ENCODE results near the gene RAPGEF4.
A peak's percentile ranks its signal among the peaks of the same experiment; 100 is the strongest.
"Not testable (repeated sequence)": the region's sequence is repeated elsewhere in the genome, so short reads cannot be mapped to it uniquely, and the experiment has no call there.

Gene RAPGEF4

GRCh38 chr2:173021939-173022371, 286.3 kb downstream of the RAPGEF4 start:
- Mint-ChIP-seq H3K27me3 (ENCODE audit: low read depth) (peaks cover 6% of the 10 kb centered on the region), H3K9me3 (no peaks in the 10 kb centered on the region), H3K4me1 (ENCODE audit: low read depth) (no peaks in the 10 kb centered on the region), H3K27ac (no peak overlapping the region), H3K4me3 (no peak overlapping the region), H3K36me3 (ENCODE audit: low read depth) (no peaks in the 10 kb centered on the region)
- DNase-seq (ENCODE audit: low spot score): no peak

GRCh38 chr2:173023718-173024117, 288.1 kb downstream of the RAPGEF4 start:
- no peak overlapping the region for H3K27ac Mint-ChIP-seq
- H3K27me3 Mint-ChIP-seq (ENCODE audit: low read depth): peaks cover 10% of the 10 kb centered on the region
- H3K4me3 Mint-ChIP-seq: no peak overlapping the region
- DNase-seq (ENCODE audit: low spot score): no peak
- H3K9me3 Mint-ChIP-seq: no peaks in the 10 kb centered on the region
- H3K4me1 Mint-ChIP-seq (ENCODE audit: low read depth): peaks cover 3% of the 10 kb centered on the region
- H3K36me3 Mint-ChIP-seq (ENCODE audit: low read depth): no peaks in the 10 kb centered on the region

- Mint-ChIP-seq H3K9me3 (no peaks in the 10 kb centered on the region), H3K4me3 (no peak overlapping the region), H3K27ac (no peak overlapping the region), H3K36me3 (ENCODE audit: low read depth) (no peaks in the 10 kb centered on the region), H3K4me1 (ENCODE audit: low read depth) (peaks cover 3% of the 10 kb centered on the region), H3K27me3 (ENCODE audit: low read depth) (peaks cover 7% of the 10 kb centered on the region)
- DNase-seq (ENCODE audit: low spot score): no peak
Measured at GRCh38 chr2:173026479-173026878, 290.8 kb downstream of the RAPGEF4 start.

DNA sequence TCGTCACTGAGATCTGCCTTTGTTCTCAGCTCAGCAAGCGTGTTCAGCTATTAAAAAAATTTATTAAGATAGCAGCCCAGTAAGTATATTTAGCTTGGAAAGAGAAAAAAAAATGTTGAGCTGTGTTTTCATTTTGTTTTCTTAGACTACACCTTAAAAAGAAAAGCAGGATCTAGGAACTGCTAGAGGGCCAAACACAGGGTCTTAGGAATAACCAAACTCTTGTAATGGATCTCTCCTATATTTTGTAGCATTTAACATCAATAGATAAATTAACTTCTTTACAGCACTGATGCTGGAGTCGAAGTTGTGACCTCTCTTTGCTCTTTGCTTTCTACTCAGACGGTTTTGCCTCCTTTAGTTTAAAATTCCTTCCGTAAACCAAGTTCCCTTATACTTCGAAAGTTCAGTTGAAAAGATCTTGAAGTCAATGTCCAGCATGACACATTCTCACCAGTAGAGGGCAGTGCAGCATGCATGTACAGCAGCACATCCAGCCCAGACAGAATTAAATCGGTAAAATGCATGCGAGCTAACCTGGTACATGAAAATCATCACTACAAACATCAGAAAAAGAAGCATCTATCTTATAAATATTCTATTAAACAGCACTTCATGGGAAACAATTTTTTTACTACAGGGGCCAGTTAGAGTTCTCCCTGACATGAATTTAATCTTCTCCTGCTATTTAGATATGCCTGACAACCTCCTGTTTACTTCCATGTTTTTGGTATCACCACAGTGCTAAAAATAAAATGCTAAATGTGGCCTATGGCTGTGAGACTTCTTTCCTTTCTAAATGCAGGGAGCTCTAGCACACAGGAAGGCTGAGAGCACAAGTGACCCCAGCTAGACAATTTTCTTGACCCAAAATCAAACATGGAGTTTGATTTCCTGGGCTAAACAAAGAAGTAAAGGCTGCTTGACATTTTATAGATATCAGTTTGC, 291.8 kb downstream of the RAPGEF4 start:
- H3K27ac Mint-ChIP-seq: no peak overlapping the region
- no peak overlapping the region for H3K4me3 Mint-ChIP-seq
- DNase-seq (ENCODE audit: low spot score): peak; percentile 65
- H3K36me3 Mint-ChIP-seq (ENCODE audit: low read depth): no peaks in the 10 kb centered on the region
- H3K4me1 Mint-ChIP-seq (ENCODE audit: low read depth): peaks cover 3% of the 10 kb centered on the region
- no peaks in the 10 kb centered on the region for H3K9me3 Mint-ChIP-seq
- peaks cover 8% of the 10 kb centered on the region for H3K27me3 Mint-ChIP-seq (ENCODE audit: low read depth)

GRCh38 chr2:173028141-173028540, 292.5 kb downstream of the RAPGEF4 start:
- no peaks in the 10 kb centered on the region for H3K36me3 Mint-ChIP-seq (ENCODE audit: low read depth)
- H3K4me1 Mint-ChIP-seq (ENCODE audit: low read depth): peaks cover 3% of the 10 kb centered on the region
- H3K4me3 Mint-ChIP-seq: no peak overlapping the region
- no peak overlapping the region for H3K27ac Mint-ChIP-seq
- H3K9me3 Mint-ChIP-seq: no peaks in the 10 kb centered on the region
- no peak for DNase-seq (ENCODE audit: low spot score)
- peaks cover 8% of the 10 kb centered on the region for H3K27me3 Mint-ChIP-seq (ENCODE audit: low read depth)

- H3K27ac Mint-ChIP-seq: no peak overlapping the region
- DNase-seq (ENCODE audit: low spot score): no peak
- no peak overlapping the region for H3K4me3 Mint-ChIP-seq
- no peaks in the 10 kb centered on the region for H3K9me3 Mint-ChIP-seq
- no peaks in the 10 kb centered on the region for H3K36me3 Mint-ChIP-seq (ENCODE audit: low read depth)
- peaks cover 8% of the 10 kb centered on the region for H3K27me3 Mint-ChIP-seq (ENCODE audit: low read depth)
- peaks cover 3% of the 10 kb centered on the region for H3K4me1 Mint-ChIP-seq (ENCODE audit: low read depth)
Measured at GRCh38 chr2:173028671-173029070, 293.0 kb downstream of the RAPGEF4 start.

DNA sequence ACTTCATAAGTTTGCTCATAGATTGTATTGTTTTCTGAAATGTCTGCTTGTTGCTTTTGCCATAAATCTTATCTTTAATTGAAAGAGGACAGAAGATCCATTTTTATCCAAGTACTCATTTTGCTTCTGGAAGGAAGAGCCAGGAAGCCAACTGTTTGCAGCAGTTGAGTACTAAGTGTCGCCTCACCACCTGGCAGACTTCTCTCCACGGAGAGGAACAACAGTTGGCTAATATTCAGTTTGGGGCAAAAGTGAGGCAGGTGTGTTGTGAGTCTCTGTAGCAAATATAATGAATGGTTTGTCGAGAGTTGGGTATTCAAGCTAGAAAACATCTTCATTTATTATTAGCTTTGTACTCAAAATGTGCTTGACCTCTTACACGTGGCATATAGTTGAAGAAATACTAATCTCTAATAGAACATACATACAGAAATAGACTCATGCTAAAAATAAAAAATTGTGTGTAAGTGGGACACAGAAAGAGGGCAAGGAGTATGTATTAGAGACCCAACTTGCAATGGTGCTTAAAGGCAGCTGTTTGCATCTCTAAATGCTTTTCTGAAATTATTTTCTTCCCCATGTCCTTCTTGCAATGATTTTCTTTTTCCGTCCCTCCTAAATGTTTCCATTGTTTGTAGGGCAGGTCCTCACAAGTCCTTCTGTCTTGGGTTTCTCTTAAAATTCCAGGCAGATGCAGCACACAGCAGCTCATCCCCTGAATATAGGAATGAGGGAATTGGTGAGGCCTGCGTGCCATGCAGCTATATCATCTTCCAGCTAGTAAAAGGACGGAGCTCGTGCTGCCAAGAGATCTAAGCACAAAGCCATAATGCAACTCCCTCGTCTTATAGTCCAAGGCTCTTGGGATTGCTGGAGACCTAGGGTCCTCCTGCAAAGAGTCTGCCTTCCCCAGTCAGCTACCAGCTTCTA, 295.2 kb downstream of the RAPGEF4 start:
- no peak overlapping the region for H3K27ac Mint-ChIP-seq

DNA sequence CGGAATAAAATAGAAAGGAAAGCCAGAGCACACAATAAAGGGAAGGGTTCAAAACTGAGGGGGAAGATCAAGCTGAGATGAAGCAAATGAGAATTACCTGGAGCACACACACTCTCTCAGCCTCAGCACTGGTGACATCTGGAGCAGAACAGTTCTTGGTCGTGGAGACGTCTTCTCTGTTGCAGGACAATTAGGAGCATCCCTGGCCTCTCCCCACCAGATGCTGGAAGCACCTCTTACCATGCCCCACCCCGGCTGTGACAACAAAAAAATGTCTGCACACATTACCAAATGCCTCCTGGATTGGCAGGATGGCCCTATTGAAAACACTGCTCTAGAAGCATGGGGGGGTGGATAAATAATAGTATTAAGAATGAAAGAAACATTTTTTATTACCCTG, 296.4 kb downstream of the RAPGEF4 start:
- Mint-ChIP-seq H3K4me1 (ENCODE audit: low read depth) (peaks cover 5% of the 10 kb centered on the region), H3K27ac (no peak overlapping the region), H3K36me3 (ENCODE audit: low read depth) (no peaks in the 10 kb centered on the region), H3K9me3 (no peaks in the 10 kb centered on the region), H3K4me3 (no peak overlapping the region), H3K27me3 (ENCODE audit: low read depth) (peaks cover 10% of the 10 kb centered on the region)
- no peak for DNase-seq (ENCODE audit: low spot score)

More for the DNA sequence above, 295.2 kb downstream of the RAPGEF4 start:
- no peak for DNase-seq (ENCODE audit: low spot score)
- no peak overlapping the region for H3K4me3 Mint-ChIP-seq
- no peaks in the 10 kb centered on the region for H3K36me3 Mint-ChIP-seq (ENCODE audit: low read depth)
- no peaks in the 10 kb centered on the region for H3K9me3 Mint-ChIP-seq
- peaks cover 8% of the 10 kb centered on the region for H3K27me3 Mint-ChIP-seq (ENCODE audit: low read depth)
- peaks cover 5% of the 10 kb centered on the region for H3K4me1 Mint-ChIP-seq (ENCODE audit: low read depth)

- no peak for DNase-seq (ENCODE audit: low spot score)
- Mint-ChIP-seq H3K4me1 (ENCODE audit: low read depth) (peaks cover 2% of the 10 kb centered on the region), H3K27me3 (ENCODE audit: low read depth) (peaks cover 6% of the 10 kb centered on the region), H3K36me3 (ENCODE audit: low read depth) (no peaks in the 10 kb centered on the region), H3K4me3 (no peak overlapping the region), H3K9me3 (no peaks in the 10 kb centered on the region), H3K27ac (no peak overlapping the region)
Measured at GRCh38 chr2:173033084-173033483, 297.4 kb downstream of the RAPGEF4 start.

- H3K27me3 Mint-ChIP-seq (ENCODE audit: low read depth): peaks cover 6% of the 10 kb centered on the region
- peaks cover 2% of the 10 kb centered on the region for H3K4me1 Mint-ChIP-seq (ENCODE audit: low read depth)
- H3K36me3 Mint-ChIP-seq (ENCODE audit: low read depth): no peaks in the 10 kb centered on the region
- H3K4me3 Mint-ChIP-seq: no peak overlapping the region
- H3K27ac Mint-ChIP-seq: no peak overlapping the region
- H3K9me3 Mint-ChIP-seq: no peaks in the 10 kb centered on the region
- DNase-seq (ENCODE audit: low spot score): no peak
Measured at GRCh38 chr2:173034143-173034542, 298.5 kb downstream of the RAPGEF4 start.

DNA sequence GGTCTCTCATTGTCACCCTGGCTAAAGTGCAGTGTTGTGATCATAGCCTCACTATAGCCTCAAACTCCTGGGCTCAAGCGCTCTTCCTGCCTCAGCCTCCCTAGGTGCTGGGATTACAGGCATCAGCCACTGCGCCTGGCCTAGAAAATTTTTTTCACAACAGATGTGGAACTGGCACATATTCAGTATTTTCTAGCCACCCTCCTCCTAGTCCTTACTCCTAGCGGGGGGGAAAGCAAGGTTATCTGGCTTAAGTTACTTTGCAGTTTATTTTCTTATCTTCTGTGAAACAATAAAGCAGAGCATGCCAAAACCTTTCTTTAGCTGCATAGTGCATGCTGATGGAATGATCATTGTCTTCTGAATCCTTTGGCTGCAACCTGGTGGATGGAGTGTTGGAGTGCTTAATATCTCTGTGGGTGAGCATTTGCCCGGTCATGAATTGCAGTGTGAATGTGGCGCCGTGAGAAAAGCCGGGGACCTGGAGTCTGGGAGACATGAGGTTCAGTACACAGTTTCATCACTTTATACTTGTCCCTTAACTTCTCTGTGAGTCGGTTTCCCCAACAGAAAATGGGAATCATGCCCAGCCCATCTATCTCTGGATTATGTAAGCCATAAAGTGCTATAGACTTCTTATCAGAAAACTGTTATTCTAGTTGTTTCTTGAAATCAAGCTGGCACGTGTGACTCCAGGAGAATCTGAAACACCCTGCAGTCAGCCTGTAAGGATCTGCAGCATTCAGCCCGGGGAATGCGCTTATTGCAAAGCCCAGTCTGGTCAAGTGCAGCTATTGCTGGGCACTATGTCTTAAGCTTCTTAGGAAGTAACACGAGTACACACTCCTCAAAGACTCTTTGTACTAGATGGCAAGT, 301.8 kb downstream of the RAPGEF4 start:
- Mint-ChIP-seq H3K27ac (no peak overlapping the region), H3K27me3 (ENCODE audit: low read depth) (peaks cover 5% of the 10 kb centered on the region), H3K9me3 (no peaks in the 10 kb centered on the region), H3K36me3 (ENCODE audit: low read depth) (no peaks in the 10 kb centered on the region), H3K4me3 (no peak overlapping the region), H3K4me1 (ENCODE audit: low read depth) (peaks cover 2% of the 10 kb centered on the region)
- no peak for DNase-seq (ENCODE audit: low spot score)

DNA sequence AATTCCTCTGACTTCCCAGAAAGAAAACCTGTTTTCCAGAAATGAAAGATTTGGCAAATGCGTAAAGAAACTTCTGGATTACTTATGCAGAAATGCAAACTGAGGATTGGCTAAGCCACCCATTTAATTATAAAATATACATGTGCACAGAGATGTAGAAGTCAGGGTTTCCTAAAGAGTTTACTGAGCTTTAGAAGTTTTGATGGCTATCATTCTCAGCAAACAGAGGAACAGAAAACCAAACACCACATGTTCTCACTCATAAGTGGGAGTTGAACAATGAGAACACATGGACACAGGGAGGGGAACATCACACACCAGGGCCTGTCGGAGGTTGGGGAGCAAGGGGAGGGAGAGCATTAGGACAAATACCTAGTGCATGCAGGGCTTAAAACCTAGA, 302.6 kb downstream of the RAPGEF4 start:
- H3K27ac Mint-ChIP-seq; DNase-seq (ENCODE audit: low spot score); H3K4me1 Mint-ChIP-seq (ENCODE audit: low read depth); H3K4me3 Mint-ChIP-seq; H3K9me3 Mint-ChIP-seq; H3K27me3 Mint-ChIP-seq (ENCODE audit: low read depth); H3K36me3 Mint-ChIP-seq (ENCODE audit: low read depth): not testable (repeated sequence)

GRCh38 chr2:173040729-173041128, 305.1 kb downstream of the RAPGEF4 start:
- Mint-ChIP-seq H3K9me3 (no peaks in the 10 kb centered on the region), H3K36me3 (ENCODE audit: low read depth) (no peaks in the 10 kb centered on the region), H3K27ac (no peak overlapping the region), H3K4me3 (no peak overlapping the region), H3K27me3 (ENCODE audit: low read depth) (peaks cover 5% of the 10 kb centered on the region), H3K4me1 (ENCODE audit: low read depth) (no peaks in the 10 kb centered on the region)
- DNase-seq (ENCODE audit: low spot score): no peak

Data from T-helper 2 cell treated with Interferon-gamma antibody and Interleukin-4, amounts not matched to agents 5 μg/mL and 100 μg/mL, for 36 hours (primary cell).